Activated naive CD4-positive, alpha-beta T cell treated with anti-CD3 and anti-CD28 coated beads for 36 hours (primary cell): ENCODE results near the gene TUBB3. TPM values are rescaled to one million over a fixed set of nuclear protein-coding genes. Genes with fewer than 3 reads are reported as not detected.

Experiments used
- CTCF ChIA-PET: fragments of 350-600 bp; sonication (Branson Sonifier 250); formaldehyde crosslinking; loops from one replicate; lab custom pipeline; 2021; ENCODE audit warnings: antibody characterized with exemption; lab: Charles Lee
- DNase-seq: peaks from one replicate; pipeline ENCODE4 v3.0.0-alpha.2; 2020
- H3K27ac Mint-ChIP-seq: one replicate; pipeline ENCODE4 v1.8.0; 2021; ENCODE audit warnings: mild to moderate bottlenecking, mixed read lengths
- H3K27me3 Mint-ChIP-seq: one replicate; pipeline ENCODE4 v1.8.0; 2021; ENCODE audit warnings: low read depth, mixed read lengths
- H3K36me3 Mint-ChIP-seq: one replicate; pipeline ENCODE4 v1.8.0; 2021; ENCODE audit warnings: low read depth, mixed read lengths
- H3K4me1 Mint-ChIP-seq: one replicate; pipeline ENCODE4 v1.8.0; 2021; ENCODE audit warnings: low read depth, mixed read lengths
- H3K4me3 Mint-ChIP-seq: one replicate; pipeline ENCODE4 v1.8.0; 2021; ENCODE audit warnings: mild to moderate bottlenecking, moderate library complexity, mixed read lengths
- H3K9me3 Mint-ChIP-seq: one replicate; pipeline ENCODE4 v1.8.0; 2021; ENCODE audit warnings: mixed read lengths
- intact Hi-C: fragments of 100-400 bp; cut with micrococcal nuclease; formaldehyde crosslinking; loops from one replicate; pipeline ENCODE4 v1.15.1; 2023
- total RNA-seq, 2 experiments: library from RNA; stranded (reverse); gene quantifications; one replicate each; pipeline ENCODE4 v1.2.3, GENCODE V29; 2021

TUBB3 gene
- total RNA-seq, 2 experiments from 2014 or later: 0.20 to 0.38 TPM

- H3K27me3 Mint-ChIP-seq: no peaks in the 10 kb centered on the region
- no peak overlapping the region for H3K27ac Mint-ChIP-seq
- intact Hi-C loops: no loop called here
- H3K4me1 Mint-ChIP-seq: peaks cover 6% of the 10 kb centered on the region
- no peaks in the 10 kb centered on the region for H3K9me3 Mint-ChIP-seq
- CTCF ChIA-PET: no interaction called here
- no peak for DNase-seq
- H3K4me3 Mint-ChIP-seq: no peak overlapping the region
- H3K36me3 Mint-ChIP-seq: peaks cover 26% of the 10 kb centered on the region
Measured at GRCh38 chr16:89892055-89892630, 31.0 kb upstream of the TUBB3 start.

GRCh38 chr16:89892635-89893034 is 30.5 kb upstream of the TUBB3 start:
- Mint-ChIP-seq H3K36me3 (peaks cover 22% of the 10 kb centered on the region), H3K4me3 (no peak overlapping the region), H3K9me3 (no peaks in the 10 kb centered on the region), H3K27me3 (no peaks in the 10 kb centered on the region), H3K27ac (no peak overlapping the region), H3K4me1 (peaks cover 6% of the 10 kb centered on the region)
- intact Hi-C loops: no loop called here
- no peak for DNase-seq
- CTCF ChIA-PET: interaction anchor here (1.8 kb wide), 1 partner anchor 17 kb away, joined by 7 read pairs; no protein-coding TSS in a partner anchor

DNA sequence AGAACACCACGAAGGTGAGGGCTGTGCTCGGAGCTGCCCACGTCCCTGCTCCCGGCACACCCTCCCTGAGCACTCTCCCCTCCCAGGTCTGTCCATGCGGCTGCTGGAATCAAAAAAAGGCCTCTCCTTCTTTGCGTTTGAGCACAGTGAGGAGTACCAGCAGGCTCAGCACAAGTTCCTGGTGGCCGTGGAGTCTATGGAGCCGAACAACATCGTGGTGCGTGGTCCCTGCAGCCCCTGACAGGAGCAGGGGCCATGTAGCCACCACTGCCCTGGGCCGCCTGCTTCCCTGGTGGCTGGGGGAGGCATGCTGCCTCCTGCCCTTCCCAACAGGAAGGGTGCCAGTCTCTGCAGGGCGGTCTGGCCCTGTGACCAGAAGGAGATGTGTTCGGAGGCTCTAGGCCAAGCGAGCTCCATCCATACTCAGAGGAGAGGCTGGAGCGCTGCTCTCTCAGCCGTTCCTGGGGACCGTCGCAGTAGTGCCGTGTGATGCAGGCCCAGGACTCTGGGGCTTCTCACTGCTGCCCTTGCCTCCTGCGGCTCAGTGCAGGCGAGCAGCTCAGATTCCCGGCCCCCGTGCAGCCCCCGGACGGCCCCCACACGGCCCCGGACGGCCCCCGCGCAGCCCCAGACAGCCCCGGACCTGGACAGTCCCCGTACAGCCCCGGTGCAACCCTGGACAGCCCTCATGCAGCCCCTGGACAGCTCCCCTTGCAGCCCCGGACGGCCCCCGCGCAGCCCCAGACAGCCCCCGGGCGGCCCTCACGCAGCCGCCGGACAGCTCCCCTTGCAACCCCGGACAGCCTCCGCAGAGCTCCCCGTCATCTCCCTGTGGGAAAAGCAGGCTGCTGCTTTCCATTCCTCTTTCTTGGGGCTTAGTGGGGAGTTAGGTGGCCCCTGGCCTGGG is 29.2 kb upstream of the TUBB3 start:
- Mint-ChIP-seq H3K4me3 (no peak overlapping the region), H3K9me3 (no peaks in the 10 kb centered on the region), H3K27me3 (no peaks in the 10 kb centered on the region), H3K27ac (no peak overlapping the region), H3K36me3 (peaks cover 21% of the 10 kb centered on the region), H3K4me1 (peaks cover 6% of the 10 kb centered on the region)
- intact Hi-C loops: no loop called here
- CTCF ChIA-PET: interaction anchor here (0.9 to 1.8 kb wide), 2 partner anchors 16 to 18 kb away, joined by 3 to 7 read pairs; no protein-coding TSS in a partner anchor
- DNase-seq: no peak

DNA sequence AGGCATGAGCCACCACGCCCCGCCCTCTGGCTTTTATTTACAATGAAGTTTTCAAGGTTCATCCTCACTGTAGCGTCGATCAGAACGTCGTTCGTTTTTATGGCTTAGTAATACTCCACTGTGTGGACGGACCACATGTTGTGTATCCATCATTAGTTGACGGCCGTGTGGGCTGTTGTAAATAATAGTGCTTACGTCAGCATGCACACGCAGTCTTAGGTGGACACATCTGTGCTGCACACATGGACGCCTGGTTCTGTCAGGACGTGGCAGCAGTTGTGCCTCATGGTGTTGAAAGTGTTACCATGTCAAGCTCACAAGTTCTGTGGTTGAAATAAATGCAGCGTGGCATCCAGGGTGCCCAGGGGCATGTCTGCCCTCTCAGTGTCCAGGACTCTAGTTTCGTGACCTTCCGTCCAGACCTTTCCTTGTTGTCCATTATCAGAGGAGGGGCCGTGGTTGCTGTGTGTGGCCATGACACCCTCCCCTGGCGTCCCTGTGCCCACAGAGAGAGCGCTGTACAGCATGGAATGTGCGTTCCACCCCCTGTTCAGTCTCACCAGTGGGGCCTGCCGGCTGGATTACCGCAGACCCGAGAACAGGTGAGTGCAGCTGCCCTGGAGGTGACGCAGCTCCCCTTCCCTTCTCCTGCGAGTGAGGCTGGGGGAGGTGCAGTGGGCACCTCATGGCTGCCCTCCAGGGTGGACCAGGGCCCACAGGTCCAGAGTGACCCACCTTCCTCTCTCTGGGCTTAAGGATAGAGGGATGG is 27.5 kb upstream of the TUBB3 start:
- intact Hi-C loops: no loop called here
- no peaks in the 10 kb centered on the region for H3K9me3 Mint-ChIP-seq
- H3K4me3 Mint-ChIP-seq: no peak overlapping the region
- H3K27ac Mint-ChIP-seq: no peak overlapping the region
- peaks cover 17% of the 10 kb centered on the region for H3K36me3 Mint-ChIP-seq
- CTCF ChIA-PET: no interaction called here
- no peaks in the 10 kb centered on the region for H3K27me3 Mint-ChIP-seq
- peaks cover 3% of the 10 kb centered on the region for H3K4me1 Mint-ChIP-seq
- DNase-seq: no peak

DNA sequence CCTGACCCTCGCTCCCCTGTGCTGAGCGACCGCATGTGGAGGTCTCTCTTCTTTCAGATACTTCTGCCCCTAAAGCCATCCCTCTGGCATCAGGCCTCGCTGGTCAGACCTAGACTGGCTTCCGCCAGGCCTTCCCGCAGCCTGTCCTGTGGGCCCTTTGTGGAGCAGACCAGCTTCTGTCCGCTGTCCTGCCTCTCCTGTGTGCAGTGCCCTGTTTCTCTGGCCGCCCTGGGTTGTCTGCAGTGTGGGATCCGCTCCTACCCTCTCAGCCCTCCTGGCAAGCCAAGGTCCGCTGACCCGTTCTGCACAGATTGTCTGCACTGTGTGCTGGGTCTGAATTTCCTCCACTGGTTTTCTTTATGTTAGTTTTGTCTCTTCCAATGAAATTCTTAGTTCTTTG is 25.9 kb upstream of the TUBB3 start:
- no peak for DNase-seq
- H3K4me1 Mint-ChIP-seq: peaks cover 3% of the 10 kb centered on the region
- intact Hi-C loops: no loop called here
- no peak overlapping the region for H3K27ac Mint-ChIP-seq
- no peak overlapping the region for H3K4me3 Mint-ChIP-seq
- H3K9me3 Mint-ChIP-seq: no peaks in the 10 kb centered on the region
- H3K36me3 Mint-ChIP-seq: peaks cover 14% of the 10 kb centered on the region
- H3K27me3 Mint-ChIP-seq: no peaks in the 10 kb centered on the region
- CTCF ChIA-PET: no interaction called here

DNA sequence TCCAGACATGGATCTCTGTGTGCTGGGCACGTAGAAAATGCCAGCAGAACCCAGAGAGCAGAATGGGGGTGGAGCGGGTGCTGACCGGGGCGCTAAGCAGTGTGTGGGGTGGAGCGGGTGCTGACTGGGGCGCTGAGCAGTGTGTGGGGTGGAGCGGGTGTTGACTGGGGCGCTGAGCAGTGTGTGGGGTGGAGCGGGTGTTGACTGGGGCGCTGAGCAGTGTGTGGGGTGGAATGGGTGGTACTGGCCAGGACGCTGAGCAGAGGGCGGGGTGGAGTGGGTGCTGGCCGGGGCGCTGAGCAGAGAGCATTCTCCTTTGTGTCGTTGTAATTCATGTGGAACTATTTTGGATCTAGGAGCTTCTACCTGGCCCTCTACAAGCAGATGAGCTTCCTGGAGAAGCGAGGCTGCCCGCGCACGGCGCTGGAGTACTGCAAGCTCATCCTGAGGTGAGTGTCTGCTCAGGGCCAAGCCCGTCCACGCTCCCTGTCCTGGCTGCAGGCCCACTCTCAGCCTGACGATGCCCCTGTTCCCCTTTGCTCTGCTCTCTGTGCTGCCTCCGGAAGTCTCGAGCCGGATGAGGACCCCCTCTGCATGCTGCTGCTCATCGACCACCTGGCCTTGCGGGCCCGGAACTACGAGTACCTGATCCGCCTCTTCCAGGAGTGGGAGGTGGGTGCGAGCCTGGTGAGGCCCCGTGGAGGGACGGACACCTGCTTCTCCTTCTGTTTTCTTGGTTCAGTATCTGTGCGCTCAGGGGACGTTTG is 24.8 kb upstream of the TUBB3 start:
- intact Hi-C loops: no loop called here
- Mint-ChIP-seq H3K9me3 (no peaks in the 10 kb centered on the region), H3K4me1 (peaks cover 3% of the 10 kb centered on the region), H3K4me3 (no peak overlapping the region), H3K27ac (no peak overlapping the region), H3K36me3 (peaks cover 14% of the 10 kb centered on the region), H3K27me3 (no peaks in the 10 kb centered on the region)
- no peak for DNase-seq
- CTCF ChIA-PET: interaction anchor here (1.0 kb wide), 1 partner anchor 12 kb away, joined by 4 read pairs; no protein-coding TSS in a partner anchor

- no peak overlapping the region for H3K27ac Mint-ChIP-seq
- no peak overlapping the region for H3K4me3 Mint-ChIP-seq
- no peaks in the 10 kb centered on the region for H3K9me3 Mint-ChIP-seq
- intact Hi-C loops: no loop called here
- no peaks in the 10 kb centered on the region for H3K27me3 Mint-ChIP-seq
- peaks cover 14% of the 10 kb centered on the region for H3K36me3 Mint-ChIP-seq
- CTCF ChIA-PET: no interaction called here
- no peak for DNase-seq
- peaks cover 3% of the 10 kb centered on the region for H3K4me1 Mint-ChIP-seq
Measured at GRCh38 chr16:89899879-89900481, 23.2 kb upstream of the TUBB3 start.

DNA sequence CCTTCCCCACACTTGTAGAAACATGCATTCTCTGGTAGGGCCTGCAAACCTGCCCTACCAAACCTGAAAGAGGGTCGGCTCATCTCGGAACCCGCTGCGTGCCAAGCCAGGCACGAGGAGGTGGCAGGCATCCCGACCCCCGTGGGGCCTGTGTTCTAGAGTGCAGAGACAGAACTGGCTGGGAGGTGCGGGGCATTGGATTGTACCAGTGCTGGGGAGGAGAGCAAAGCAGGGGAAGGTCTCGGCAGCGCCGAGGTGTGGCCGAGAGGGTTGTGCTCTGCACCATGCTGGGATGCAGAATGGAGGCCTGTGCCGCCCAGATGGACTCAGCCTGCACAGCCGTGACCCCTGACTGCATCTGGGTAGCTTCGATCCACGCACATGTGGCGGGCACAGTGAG is 22.3 kb upstream of the TUBB3 start:
- Mint-ChIP-seq H3K9me3 (no peaks in the 10 kb centered on the region), H3K27me3 (no peaks in the 10 kb centered on the region), H3K27ac (no peak overlapping the region), H3K4me1 (peaks cover 3% of the 10 kb centered on the region), H3K4me3 (no peak overlapping the region), H3K36me3 (peaks cover 12% of the 10 kb centered on the region)
- intact Hi-C loops: no loop called here
- CTCF ChIA-PET: no interaction called here
- DNase-seq: no peak

- Mint-ChIP-seq H3K27me3 (no peaks in the 10 kb centered on the region), H3K4me3 (no peak overlapping the region), H3K27ac (no peak overlapping the region), H3K4me1 (peaks cover 3% of the 10 kb centered on the region), H3K36me3 (peaks cover 13% of the 10 kb centered on the region), H3K9me3 (no peaks in the 10 kb centered on the region)
- CTCF ChIA-PET: no interaction called here
- no peak for DNase-seq
- intact Hi-C loops: no loop called here
Measured at GRCh38 chr16:89902980-89903379, 20.2 kb upstream of the TUBB3 start.

DNA sequence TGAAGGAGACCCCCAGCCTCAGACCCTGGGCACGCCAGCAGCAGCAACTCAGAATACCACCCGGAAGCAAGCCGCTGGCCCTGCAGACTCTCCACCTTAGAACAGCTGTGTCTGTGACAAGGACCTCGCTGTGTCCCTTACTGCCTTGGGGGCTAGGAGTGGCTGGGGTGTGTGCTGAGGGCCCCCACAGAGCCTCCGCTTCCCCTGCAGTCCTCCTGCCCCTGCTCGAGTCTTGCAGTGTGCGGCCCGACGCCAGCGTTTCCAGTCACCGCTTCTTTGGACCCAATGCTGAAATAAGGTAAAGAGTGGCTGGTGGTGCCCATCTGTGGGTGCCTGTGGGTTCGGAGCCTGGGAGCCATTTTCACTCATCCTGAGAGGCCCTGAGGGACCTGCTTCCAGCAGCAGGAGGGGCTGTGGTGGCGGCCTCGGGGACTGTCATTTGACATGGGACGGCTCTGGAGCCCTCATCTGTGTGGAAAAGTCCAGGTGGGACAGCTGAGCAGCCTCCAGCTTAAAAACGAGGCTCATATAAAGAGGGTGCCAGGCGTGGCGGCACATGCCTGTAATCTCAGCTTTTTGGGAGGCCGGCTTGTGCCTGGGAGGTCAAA is 19.1 kb upstream of the TUBB3 start:
- no peaks in the 10 kb centered on the region for H3K27me3 Mint-ChIP-seq
- H3K9me3 Mint-ChIP-seq: no peaks in the 10 kb centered on the region
- no peak for DNase-seq
- no peak overlapping the region for H3K27ac Mint-ChIP-seq
- no peak overlapping the region for H3K4me3 Mint-ChIP-seq
- intact Hi-C loops: no loop called here
- CTCF ChIA-PET: no interaction called here
- peaks cover 11% of the 10 kb centered on the region for H3K36me3 Mint-ChIP-seq
- peaks cover 3% of the 10 kb centered on the region for H3K4me1 Mint-ChIP-seq
